Fibroblast of skin of left biceps (primary cell): ENCODE data around the gene LEMD2.
"Not testable (repeated sequence)": the region's sequence is repeated elsewhere in the genome, so short reads cannot be mapped to it uniquely, and the experiment has no call there.

Source experiments
- DNase-seq, 2 experiments: peaks; one replicate each; pipeline ENCODE4 v3.0.0-alpha.2; 2013; ENCODE audit warnings: low read depth in 2 of 2

The LEMD2 gene

GRCh38 chr6:33788694-33789549 lies at the start of gene LEMD2:
TSS of gene LEMD2 (minus strand) at chr6:33789130. CDS start at chr6:33789116, 14 bp downstream.
- peak; percentile 85 for DNase-seq

GRCh38 chr6:33837971-33838665 lies 49.2 kb upstream of the LEMD2 start:
- DNase-seq: peak; percentile 56 to 58

DNA sequence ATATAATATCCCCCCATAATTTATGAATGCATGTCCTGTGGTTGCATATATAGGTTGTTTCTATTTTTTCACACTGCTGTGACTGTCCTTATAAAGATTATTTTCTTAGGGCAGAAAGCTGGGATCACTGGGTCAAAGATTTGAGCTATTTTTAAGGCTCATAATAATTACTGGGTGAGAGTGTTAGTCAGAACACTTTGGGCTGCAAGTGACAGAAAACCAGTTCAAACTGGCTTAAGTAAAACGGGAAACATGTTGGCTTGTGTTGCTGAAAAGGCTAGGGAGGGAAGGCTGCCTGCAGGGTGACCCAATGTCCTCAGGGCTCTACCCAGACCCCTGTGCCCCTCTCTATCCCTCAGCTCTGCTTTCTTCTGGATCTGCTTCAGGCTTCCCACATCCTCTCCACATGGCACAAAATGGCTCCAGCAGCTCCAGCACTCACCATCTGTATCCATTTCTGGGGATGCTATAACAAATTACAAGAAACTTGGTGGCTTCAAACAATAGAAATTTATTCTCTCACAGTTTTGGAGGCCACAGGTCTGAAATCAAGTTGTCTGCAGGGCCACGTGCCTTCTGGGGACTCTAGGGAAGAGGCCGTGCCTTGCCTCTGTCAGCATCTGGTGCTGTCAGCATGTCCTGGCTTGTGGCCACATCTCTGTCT lies 48.0 kb upstream of the LEMD2 start:
- DNase-seq: no peak

GRCh38 chr6:33834401-33835392 lies 45.8 kb upstream of the LEMD2 start:
- DNase-seq: no peak

DNA sequence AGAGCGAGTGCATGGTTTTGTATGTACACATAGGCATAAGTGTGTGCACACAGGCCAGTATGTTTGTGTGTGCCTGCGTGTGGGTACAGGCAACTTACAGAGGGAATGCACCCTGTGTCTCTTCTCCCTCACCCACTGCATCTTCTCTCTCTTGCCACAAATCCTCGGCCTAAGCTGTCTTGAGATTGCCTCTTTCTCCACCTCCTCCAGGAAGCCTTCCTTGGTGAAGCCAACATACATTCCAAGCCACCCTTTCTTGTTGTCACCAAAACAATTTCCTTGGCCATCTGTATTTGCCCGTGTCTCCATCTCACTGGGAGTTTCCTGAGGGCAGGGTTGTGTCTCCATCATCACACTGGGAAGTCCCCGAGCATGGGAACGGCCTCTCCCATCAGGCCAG lies 44.7 kb upstream of the LEMD2 start:
- no peak for DNase-seq

GRCh38 chr6:33832831-33833230 lies 43.9 kb upstream of the LEMD2 start:
- not testable (repeated sequence) for DNase-seq

GRCh38 chr6:33831725-33832124 lies 42.8 kb upstream of the LEMD2 start:
- DNase-seq: not testable (repeated sequence)

- DNase-seq: no peak
Observed at GRCh38 chr6:33830635-33831240, 41.8 kb upstream of the LEMD2 start.

DNA sequence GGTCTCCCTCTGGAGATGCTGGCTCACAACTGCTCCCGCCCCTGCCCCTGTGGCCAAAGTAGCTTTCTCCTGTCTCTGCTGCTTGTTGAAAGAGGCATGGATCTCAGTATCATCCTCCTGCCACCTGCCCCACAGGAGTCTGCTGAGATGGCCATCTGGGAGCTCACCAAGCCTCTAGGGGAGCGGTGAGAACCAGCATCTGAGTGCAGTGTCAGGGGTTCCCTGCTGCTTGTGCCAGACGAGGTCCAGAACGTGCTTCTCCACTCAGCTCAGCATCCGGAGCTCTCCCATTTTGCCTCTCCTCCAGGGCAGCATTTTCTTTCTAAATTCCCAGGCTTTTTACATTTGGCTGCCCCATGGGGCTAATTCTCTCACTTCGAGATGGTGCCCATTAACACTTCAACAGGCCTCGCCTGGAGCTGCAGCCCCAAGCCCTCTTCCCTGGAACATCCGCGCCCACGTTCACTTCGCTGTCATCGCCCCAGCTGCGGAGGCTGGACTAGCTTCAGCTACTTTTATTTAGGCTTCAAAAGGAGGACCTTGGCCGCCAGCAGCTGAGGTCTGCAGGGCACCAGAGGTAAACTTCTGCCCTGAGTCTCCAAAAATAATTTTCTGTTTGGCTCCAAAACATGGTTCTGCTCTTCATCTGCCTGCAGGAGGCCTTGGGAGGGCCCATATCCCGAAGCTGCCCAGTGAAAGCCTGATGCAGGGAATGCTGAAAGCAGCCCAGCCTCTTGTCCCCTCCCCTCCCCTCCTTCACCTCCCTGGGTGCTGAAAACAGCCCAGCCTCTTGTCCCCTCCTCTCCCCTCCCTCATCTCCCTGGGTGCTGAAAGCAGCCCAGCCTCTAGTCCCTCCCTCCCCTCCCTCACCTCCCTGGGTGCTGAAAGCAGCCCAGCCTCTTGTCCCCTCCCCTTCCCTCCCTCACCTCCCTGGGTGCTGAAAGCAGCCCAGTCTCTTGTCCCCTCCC lies 40.1 kb upstream of the LEMD2 start:
- DNase-seq: no peak

- no peak for DNase-seq
Observed at GRCh38 chr6:33828452-33828763, 39.5 kb upstream of the LEMD2 start.

DNA sequence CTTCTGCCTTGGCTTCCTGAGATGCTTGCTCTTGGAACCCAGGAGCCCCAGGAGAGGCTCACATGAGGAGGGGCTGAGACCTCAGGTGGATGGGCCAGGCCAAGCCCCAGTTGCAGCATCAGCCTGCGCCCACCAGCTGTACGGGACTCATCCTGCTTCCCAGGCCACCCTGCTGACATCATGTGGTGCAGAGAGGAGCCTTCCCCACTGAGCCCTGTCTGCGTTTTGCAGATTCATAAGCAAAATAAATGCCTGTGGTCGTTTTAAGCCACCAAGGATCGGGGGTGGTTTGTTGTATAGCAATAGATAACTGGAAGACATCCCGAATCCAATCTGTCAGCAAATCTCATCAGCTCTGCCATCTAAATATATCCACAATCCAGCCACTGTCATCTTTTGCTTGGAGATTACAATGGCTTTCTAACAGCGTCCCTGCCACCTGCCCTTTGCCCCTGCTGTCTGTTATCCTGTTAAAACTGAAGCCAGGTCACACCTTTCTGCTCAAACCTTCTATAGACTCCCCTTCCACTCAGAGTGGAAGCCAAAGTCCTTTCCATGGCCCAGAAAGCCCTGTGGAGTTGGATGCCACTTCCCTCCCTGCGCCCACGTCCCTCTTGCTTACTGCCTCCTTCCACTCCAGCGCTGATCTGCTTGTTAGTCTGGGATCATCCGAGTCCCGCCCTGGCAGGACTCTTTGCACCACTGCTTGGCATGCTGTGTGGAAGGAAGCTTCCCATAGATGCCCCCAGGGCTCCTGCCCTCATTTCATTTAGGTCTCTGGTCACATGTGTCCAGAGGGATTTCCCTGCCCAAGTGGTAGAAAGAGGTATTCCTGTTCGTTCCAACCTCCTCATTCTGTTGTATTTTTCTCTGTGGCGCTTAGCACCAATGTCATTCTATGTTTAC lies 38.9 kb upstream of the LEMD2 start:
- DNase-seq: peak in 1 of 2 experiments; percentile 33

- no peak for DNase-seq
Observed at GRCh38 chr6:33826537-33826936, 37.6 kb upstream of the LEMD2 start.

DNA sequence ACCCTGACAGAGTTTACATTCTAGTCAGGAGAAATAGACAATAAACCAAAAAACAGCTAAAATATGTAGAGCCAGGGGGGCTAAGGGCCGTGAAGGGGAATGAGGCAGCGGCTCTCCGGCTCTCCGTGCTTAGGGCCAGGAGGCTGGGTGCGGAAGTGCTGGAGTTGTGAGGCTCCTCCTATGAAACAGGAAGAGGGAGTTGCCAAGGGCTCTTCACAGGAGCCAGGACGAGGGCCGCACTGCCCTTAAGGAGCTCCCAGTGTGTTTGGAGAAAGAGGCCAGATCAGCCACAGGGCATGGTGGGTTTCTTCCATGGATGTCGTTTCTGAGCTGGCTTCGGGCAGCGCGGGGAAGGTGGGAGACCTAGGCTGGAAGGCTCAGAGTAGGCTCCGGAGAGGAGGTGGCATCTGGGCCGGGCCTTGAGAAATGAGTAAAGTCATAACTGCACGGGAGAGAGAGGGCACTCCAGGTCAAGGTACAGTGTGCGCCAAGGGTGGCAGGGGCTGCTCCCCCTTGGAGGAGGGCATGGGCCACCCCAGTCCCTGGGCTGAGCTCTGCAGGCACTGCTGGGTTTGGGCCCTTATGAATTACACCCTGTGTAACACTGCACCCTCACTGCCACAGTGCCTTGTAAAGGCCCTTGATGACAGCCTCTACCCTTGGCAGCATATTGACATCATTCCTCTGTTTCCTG lies 35.7 kb upstream of the LEMD2 start:
- no peak for DNase-seq

DNA sequence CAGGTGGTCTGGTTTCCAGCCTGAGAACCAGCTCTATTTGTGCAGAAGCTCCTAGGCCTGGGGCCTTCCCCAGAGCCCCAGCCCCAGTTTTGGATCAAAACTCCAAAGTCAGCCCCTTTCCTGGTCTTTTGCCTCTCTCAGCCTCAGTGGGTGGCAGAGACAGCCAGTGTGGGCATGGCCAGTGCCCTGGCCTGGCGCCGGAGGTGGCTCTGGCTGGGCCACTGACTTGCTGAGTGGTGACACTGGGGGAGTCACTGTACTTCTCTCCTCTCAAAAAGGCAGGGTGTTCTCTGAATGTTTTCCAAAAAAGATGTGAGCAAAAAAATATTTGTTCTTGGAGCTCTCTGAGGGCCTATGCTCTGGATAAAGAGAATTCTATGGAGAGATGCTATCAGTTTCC lies 34.9 kb upstream of the LEMD2 start:
- no peak for DNase-seq

GRCh38 chr6:33822575-33823395 lies 33.9 kb upstream of the LEMD2 start:
- DNase-seq: no peak

DNA sequence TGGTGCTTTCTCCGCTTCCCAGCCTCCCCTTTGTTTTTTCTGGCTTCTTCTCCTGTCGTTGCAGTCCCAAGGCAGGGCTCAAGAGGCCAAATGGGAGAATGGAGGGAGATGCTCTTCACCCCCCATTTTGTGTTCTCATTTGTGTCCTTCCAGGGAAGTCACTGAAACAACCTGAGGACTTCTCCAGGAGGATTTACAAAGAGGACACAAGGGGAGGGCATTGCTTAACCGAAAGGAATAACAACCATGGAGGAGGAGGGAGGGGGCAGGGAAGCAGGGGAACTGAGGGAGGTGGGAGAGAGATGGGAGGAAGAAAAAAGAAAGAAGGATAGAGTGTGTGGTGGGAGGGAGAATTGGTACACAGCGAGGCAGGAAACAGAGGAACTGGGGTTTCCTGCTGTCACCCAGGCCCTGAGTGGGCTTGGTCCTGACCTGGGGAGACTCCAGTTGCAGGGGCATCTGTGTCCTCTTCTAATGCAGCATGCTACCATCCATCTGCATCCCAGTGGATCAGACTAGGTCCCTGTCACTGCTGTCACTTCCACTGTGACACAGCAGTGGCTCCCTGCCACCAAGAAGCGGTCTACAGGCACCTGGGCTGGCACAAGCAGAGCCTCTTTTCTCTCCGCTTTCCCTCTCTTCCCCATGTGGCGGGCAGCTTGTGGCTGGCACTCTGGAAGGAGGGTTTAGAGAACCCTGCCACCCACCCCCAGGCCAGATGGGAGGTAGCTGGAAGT lies 32.0 kb upstream of the LEMD2 start:
- DNase-seq: no peak

DNA sequence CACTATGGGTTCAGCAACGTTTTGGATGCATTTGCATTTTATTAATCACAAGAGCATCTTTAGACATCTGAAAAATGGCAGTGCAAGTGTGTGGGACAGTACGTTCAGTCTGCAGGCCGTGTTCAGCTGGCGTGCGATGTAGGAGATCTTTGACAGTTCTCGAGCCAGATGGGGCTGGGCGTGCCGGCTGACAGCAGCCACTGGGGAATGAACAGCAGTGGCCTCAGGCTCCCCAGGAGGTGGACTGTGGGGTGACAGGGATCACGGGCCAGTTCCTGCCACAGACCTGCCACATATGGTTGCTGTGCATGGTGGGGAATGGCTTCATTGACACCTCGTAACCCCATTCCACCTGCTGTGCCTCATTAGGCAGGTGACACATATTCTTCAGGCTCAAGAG lies 31.3 kb upstream of the LEMD2 start:
- DNase-seq: no peak
